ENCODE results near the gene GOLGA6L24. TPM values are rescaled to one million over a fixed set of nuclear protein-coding genes. Genes with fewer than 3 reads are reported as not detected.
"Not testable (repeated sequence)": the region's sequence is repeated elsewhere in the genome, so short reads cannot be mapped to it uniquely, and the experiment has no call there.

GOLGA6L24 gene
- total and polyA plus RNA-seq, 2 of the 8 experiments (the other 6 are each of a cell fraction or from before 2014, with no cell fraction given), result not detected

- H3K36me3 ChIP-seq (ENCODE audit: control insufficient read depth in 2 of 4, insufficient read depth in 4 of 4, low read length in 3 of 4); H3K23me2 ChIP-seq (ENCODE audit: low read depth, low read length); H3K9ac ChIP-seq (replicated peaks in 1 of 4; ENCODE audit: extremely low read depth in 1 of 4, low read depth in 3 of 4, low read length in 3 of 4); H2BK20ac ChIP-seq (ENCODE audit: low read length); H2BK120ac ChIP-seq (replicated peaks; ENCODE audit: low read depth, low read length); H2BK12ac ChIP-seq (ENCODE audit: low read depth, low read length); H2AK5ac ChIP-seq (ENCODE audit: low read depth, low read length); H4K91ac ChIP-seq (replicated peaks; ENCODE audit: insufficient read length, low read length); CTCF ChIA-PET (ENCODE audit: partially characterized antibody); H3K23ac ChIP-seq (ENCODE audit: insufficient read length); H3K56ac ChIP-seq (replicated peaks; ENCODE audit: insufficient read length, low read depth, low read length); H3K4me2 ChIP-seq (ENCODE audit: insufficient read depth in 1 of 2, low read depth in 2 of 2, low read length in 2 of 2); H4K8ac ChIP-seq (ENCODE audit: extremely low read depth, insufficient read depth, low read length); H3K4ac ChIP-seq (replicated peaks; ENCODE audit: insufficient read length, low read depth, low read length); H4K20me1 ChIP-seq (replicated peaks in 1 of 2; ENCODE audit: control insufficient read depth in 1 of 2, insufficient read depth in 2 of 2, low read length in 2 of 2); H2AFZ ChIP-seq (ENCODE audit: low read length); H3K18ac ChIP-seq (ENCODE audit: extremely low read depth, low read length); H2BK15ac ChIP-seq (ENCODE audit: low read length); H3K14ac ChIP-seq (ENCODE audit: insufficient read length); H3K9me3 ChIP-seq (ENCODE audit: insufficient read depth in 2 of 2, low read depth in 1 of 2, low read length in 1 of 2); DNase-seq (ENCODE audit: low read depth in 1 of 2, low spot score in 2 of 2); H3K79me2 ChIP-seq (ENCODE audit: control insufficient read depth in 1 of 2, insufficient read depth in 2 of 2, low read length in 2 of 2); H4K5ac ChIP-seq (ENCODE audit: insufficient read length, low read depth, low read length); H3K4me3 ChIP-seq (ENCODE audit: extremely low read depth in 1 of 4, insufficient read depth in 2 of 4, low read depth in 3 of 4, low read length in 4 of 4); H3K27me3 ChIP-seq (replicated peaks in 1 of 4; ENCODE audit: control insufficient read depth in 3 of 4, extremely low read depth in 1 of 4, insufficient read depth in 3 of 4, low read length in 3 of 4); H3K4me1 ChIP-seq (replicated peaks in 1 of 4; ENCODE audit: control insufficient read depth in 3 of 4, insufficient read depth in 4 of 4, low read length in 3 of 4); H3K27ac ChIP-seq (ENCODE audit: low read depth, low read length); H3K79me1 ChIP-seq (ENCODE audit: low read depth, low read length); H2BK5ac ChIP-seq (ENCODE audit: low read depth, low read length); POLR2A ChIA-PET (ENCODE audit: partially characterized antibody); FAIRE-seq: not testable (repeated sequence)
- WGBS, 2 experiments (ENCODE audit: extremely low coverage in 1 of 2, insufficient coverage in 1 of 2, insufficient read length in 1 of 2, insufficient replicate concordance in 2 of 2, low coverage in 1 of 2, low lambda C conversion rate in 2 of 2, missing lambda C conversion rate in 1 of 2), result no CpG with 5 or more reads among the region's 64 CpGs
Measured at GRCh38 chr15:28402774-28403435, 45.0 kb upstream of the GOLGA6L24 start.

- DNase-seq (ENCODE audit: low read depth in 1 of 2, low spot score in 2 of 2), result not testable (repeated sequence)
Measured at GRCh38 chr15:28396022-28396421, 38.1 kb upstream of the GOLGA6L24 start.

More at GRCh38 chr15:28396022-28396421, 38.1 kb upstream of the GOLGA6L24 start:
- H3K27me3 ChIP-seq (replicated peaks in 1 of 4; ENCODE audit: control insufficient read depth in 3 of 4, extremely low read depth in 1 of 4, insufficient read depth in 3 of 4, low read length in 3 of 4); H3K27ac ChIP-seq (ENCODE audit: low read depth, low read length); H3K23me2 ChIP-seq (ENCODE audit: low read depth, low read length); H2BK12ac ChIP-seq (ENCODE audit: low read depth, low read length); H4K8ac ChIP-seq (ENCODE audit: extremely low read depth, insufficient read depth, low read length); H2BK120ac ChIP-seq (replicated peaks; ENCODE audit: low read depth, low read length); H2BK5ac ChIP-seq (ENCODE audit: low read depth, low read length); H2BK15ac ChIP-seq (ENCODE audit: low read length); H3K36me3 ChIP-seq (ENCODE audit: control insufficient read depth in 2 of 4, insufficient read depth in 4 of 4, low read length in 3 of 4); H3K14ac ChIP-seq (ENCODE audit: insufficient read length); H3K4me1 ChIP-seq (replicated peaks in 1 of 4; ENCODE audit: control insufficient read depth in 3 of 4, insufficient read depth in 4 of 4, low read length in 3 of 4); H2BK20ac ChIP-seq (ENCODE audit: low read length); H3K56ac ChIP-seq (replicated peaks; ENCODE audit: insufficient read length, low read depth, low read length); H3K9ac ChIP-seq (replicated peaks in 1 of 4; ENCODE audit: extremely low read depth in 1 of 4, low read depth in 3 of 4, low read length in 3 of 4); H4K91ac ChIP-seq (replicated peaks; ENCODE audit: insufficient read length, low read length); CTCF ChIA-PET (ENCODE audit: partially characterized antibody); H3K23ac ChIP-seq (ENCODE audit: insufficient read length); H4K5ac ChIP-seq (ENCODE audit: insufficient read length, low read depth, low read length); H2AFZ ChIP-seq (ENCODE audit: low read length); H4K20me1 ChIP-seq (replicated peaks in 1 of 2; ENCODE audit: control insufficient read depth in 1 of 2, insufficient read depth in 2 of 2, low read length in 2 of 2); H2AK5ac ChIP-seq (ENCODE audit: low read depth, low read length); H3K79me2 ChIP-seq (ENCODE audit: control insufficient read depth in 1 of 2, insufficient read depth in 2 of 2, low read length in 2 of 2); H3K4me3 ChIP-seq (ENCODE audit: extremely low read depth in 1 of 4, insufficient read depth in 2 of 4, low read depth in 3 of 4, low read length in 4 of 4); FAIRE-seq; H3K18ac ChIP-seq (ENCODE audit: extremely low read depth, low read length); H3K4ac ChIP-seq (replicated peaks; ENCODE audit: insufficient read length, low read depth, low read length); H3K4me2 ChIP-seq (ENCODE audit: insufficient read depth in 1 of 2, low read depth in 2 of 2, low read length in 2 of 2); H3K9me3 ChIP-seq (ENCODE audit: insufficient read depth in 2 of 2, low read depth in 1 of 2, low read length in 1 of 2); POLR2A ChIA-PET (ENCODE audit: partially characterized antibody); H3K79me1 ChIP-seq (ENCODE audit: low read depth, low read length): not testable (repeated sequence)
- no CpG with 5 or more reads among the region's 11 CpGs for WGBS, 2 experiments (ENCODE audit: extremely low coverage in 1 of 2, insufficient coverage in 1 of 2, insufficient read length in 1 of 2, insufficient replicate concordance in 2 of 2, low coverage in 1 of 2, low lambda C conversion rate in 2 of 2, missing lambda C conversion rate in 1 of 2)

All from H1 (cell line).